ENCODE data around the gene CAD.
"Not testable (repeated sequence)": the region's sequence is repeated elsewhere in the genome, so short reads cannot be mapped to it uniquely, and the experiment has no call there.

DNA sequence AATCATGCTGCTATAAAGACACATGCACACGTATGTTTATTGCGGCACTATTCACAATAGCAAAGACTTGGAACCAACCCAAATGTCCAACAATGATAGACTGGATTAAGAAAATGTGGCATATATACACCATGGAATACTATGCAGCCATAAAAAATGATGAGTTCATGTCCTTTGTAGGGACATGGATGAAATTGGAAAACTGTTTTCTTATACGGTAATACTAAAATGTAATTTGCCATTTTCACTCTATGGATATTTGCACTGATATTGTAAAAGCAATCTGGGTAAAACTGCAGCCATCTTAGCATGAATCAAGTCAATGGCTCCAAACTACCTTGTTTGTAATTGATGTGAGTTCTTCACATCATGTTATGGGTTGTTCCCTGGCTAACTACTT, 21.4 kb upstream of the CAD start:
- TF ChIP-seq, protein P1, sequence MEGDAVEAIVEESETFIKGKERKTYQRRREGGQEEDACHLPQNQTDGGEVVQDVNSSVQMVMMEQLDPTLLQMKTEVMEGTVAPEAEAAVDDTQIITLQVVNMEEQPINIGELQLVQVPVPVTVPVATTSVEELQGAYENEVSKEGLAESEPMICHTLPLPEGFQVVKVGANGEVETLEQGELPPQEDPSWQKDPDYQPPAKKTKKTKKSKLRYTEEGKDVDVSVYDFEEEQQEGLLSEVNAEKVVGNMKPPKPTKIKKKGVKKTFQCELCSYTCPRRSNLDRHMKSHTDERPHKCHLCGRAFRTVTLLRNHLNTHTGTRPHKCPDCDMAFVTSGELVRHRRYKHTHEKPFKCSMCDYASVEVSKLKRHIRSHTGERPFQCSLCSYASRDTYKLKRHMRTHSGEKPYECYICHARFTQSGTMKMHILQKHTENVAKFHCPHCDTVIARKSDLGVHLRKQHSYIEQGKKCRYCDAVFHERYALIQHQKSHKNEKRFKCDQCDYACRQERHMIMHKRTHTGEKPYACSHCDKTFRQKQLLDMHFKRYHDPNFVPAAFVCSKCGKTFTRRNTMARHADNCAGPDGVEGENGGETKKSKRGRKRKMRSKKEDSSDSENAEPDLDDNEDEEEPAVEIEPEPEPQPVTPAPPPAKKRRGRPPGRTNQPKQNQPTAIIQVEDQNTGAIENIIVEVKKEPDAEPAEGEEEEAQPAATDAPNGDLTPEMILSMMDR (IDR thresholded peaks at IDR 0.05), result not testable (repeated sequence)
- TF ChIP-seq POLR2A (IDR thresholded peaks at IDR 0.05), result not testable (repeated sequence)

Measured in lower leg skin (tissue), 3 donors.